A549 (cell line): ENCODE data around the gene RXFP3. TPM values are rescaled to one million over a fixed set of nuclear protein-coding genes. Genes with fewer than 3 reads are reported as not detected.

Source experiments
- ATAC-seq, 2 experiments: fragments of 200-7000 bp in 1 of 2; fragments of >200 bp in 1 of 2; cut with Nextera tagmentation in 1 of 2; cut with Tn5 transposase in 1 of 2; 3 replicates each; pipeline versions ENCODE4 v1.8.0 to v1.9.1; 2018 to 2020; ENCODE audit warnings: mild to moderate bottlenecking in 1 of 2, moderate library complexity in 1 of 2
- CTCF ChIA-PET: fragments of 300-600 bp; sonication (Branson Sonifier 250); formaldehyde crosslinking; extraction: SDS; loops from one replicate; lab custom pipeline; 2021; ENCODE audit warnings: antibody characterized with exemption, inconsistent platforms; lab: Yijun Ruan, JAX
- POLR2A ChIA-PET: fragments of 350-600 bp; formaldehyde crosslinking; extraction: SDS; loops from one replicate; lab custom pipeline; 2021; ENCODE audit warnings: antibody characterized with exemption, inconsistent platforms; lab: Yijun Ruan, JAX
- DNase-seq, 2 experiments: peaks; one replicate each; pipeline versions ENCODE4 v3.0.0 to v3.0.0-alpha.2; 2011 to 2016; ENCODE audit warnings: low read depth in 1 of 2, low spot score in 1 of 2
- FAIRE-seq: peaks from 2 replicates; lab custom pipeline; 2011; peaks lifted over from hg19 to GRCh38; lab: Jason Lieb, UNC
- H3K27ac ChIP-seq, 2 experiments: fragments of >200 bp; sonication (Bioruptor Twin); formaldehyde crosslinking; 3 replicates each; pipeline ENCODE4 v1.5.1; 2016 to 2017
- H3K4me1 ChIP-seq: fragments of >200 bp; sonication (Bioruptor Twin); formaldehyde crosslinking; 3 replicates; pipeline ENCODE4 v1.6.1; 2016
- H3K4me2 ChIP-seq: fragments of >200 bp; sonication (Bioruptor Twin); formaldehyde crosslinking; 3 replicates; pipeline ENCODE4 v1.6.1; 2016
- H3K4me3 ChIP-seq: fragments of >200 bp; sonication (Bioruptor Twin); formaldehyde crosslinking; 3 replicates; pipeline ENCODE4 v1.5.1; 2016
- H3K9me3 ChIP-seq: fragments of >200 bp; sonication (Bioruptor Twin); formaldehyde crosslinking; 3 replicates; pipeline ENCODE4 v1.6.1; 2016
- ATOH8 ChIP-seq: fragments of 250-450 bp; sonication (Bioruptor Pico); IDR thresholded peaks from 2 replicates; pipeline ENCODE4 v1.5.0; 2020; ENCODE audit warnings: low read depth, mild to moderate bottlenecking, moderate library complexity
- CBX2 ChIP-seq: fragments of 200-600 bp; sonication (generic); IDR thresholded peaks from 2 replicates; pipeline ENCODE4 v1.6.1; 2016; ENCODE audit warnings: low read depth, mild to moderate bottlenecking, borderline replicate concordance
- CHD2 ChIP-seq: fragments of 150-350 bp; IDR thresholded peaks from 2 replicates; pipeline ENCODE4 v1.6.1; 2014; ENCODE audit warnings: low read length; ENCODE audit not compliant: partially characterized antibody
- E2F6 ChIP-seq: IDR thresholded peaks from 2 replicates; pipeline ENCODE4 v1.6.1; 2012; ENCODE audit warnings: low read depth, borderline replicate concordance
- EHMT2 ChIP-seq: fragments of 200-600 bp; sonication (generic); IDR thresholded peaks from 2 replicates; pipeline ENCODE4 v1.6.1; 2016; ENCODE audit warnings: antibody characterized with exemption, low read depth, mild to moderate bottlenecking, moderate library complexity
- FOSL2 ChIP-seq, 2 experiments: fragments of 450-650 bp in 1 of 2; fragments of >200 bp in 1 of 2; sonication (Bioruptor Twin) in 1 of 2; formaldehyde crosslinking; IDR thresholded peaks; 2 replicates each; pipeline versions ENCODE4 v1.5.0 to v1.6.1; 2016 to 2020; ENCODE audit warnings: mild to moderate bottlenecking in 1 of 2, moderate library complexity in 1 of 2
- JUNB ChIP-seq: fragments of >200 bp; sonication (Bioruptor Twin); formaldehyde crosslinking; IDR thresholded peaks from 2 replicates; pipeline ENCODE4 v1.6.1; 2016
- KDM1A ChIP-seq: fragments of 200-600 bp; sonication (generic); IDR thresholded peaks from 2 replicates; pipeline ENCODE4 v1.6.1; 2016; ENCODE audit warnings: low read depth, mild to moderate bottlenecking
- KDM5A ChIP-seq: fragments of 200-600 bp; sonication (generic); IDR thresholded peaks from 2 replicates; pipeline ENCODE4 v1.6.1; 2016; ENCODE audit warnings: antibody characterized with exemption, mild to moderate bottlenecking
- MAFK ChIP-seq: fragments of 450-650 bp; IDR thresholded peaks from 2 replicates; pipeline ENCODE4 v1.6.1; 2014; ENCODE audit not compliant: partially characterized antibody
- NFE2L2 ChIP-seq: fragments of 150-350 bp; conservative IDR thresholded peaks from 2 replicates; pipeline ENCODE4 v1.6.1; 2014; ENCODE audit warnings: low read length
- NPAS2 ChIP-seq: fragments of 250-450 bp; sonication (Bioruptor Pico); IDR thresholded peaks from 2 replicates; pipeline ENCODE4 v1.8.0; 2022; ENCODE audit warnings: mild to moderate bottlenecking, moderate library complexity, borderline replicate concordance
- POLR2AphosphoS2 ChIP-seq: conservative IDR thresholded peaks from 2 replicates; pipeline ENCODE4 v1.6.1; 2012; ENCODE audit warnings: low read length, improper control_type of control experiment, inconsistent platforms
- RARB ChIP-seq: fragments of 250-450 bp; sonication (Bioruptor Pico); IDR thresholded peaks from 2 replicates; pipeline ENCODE4 v1.8.0; 2021; ENCODE audit warnings: mild to moderate bottlenecking, moderate library complexity
- REST ChIP-seq: fragments of 200-600 bp; sonication (generic); IDR thresholded peaks from 2 replicates; pipeline ENCODE4 v1.6.1; 2016; ENCODE audit warnings: antibody characterized with exemption, mild to moderate bottlenecking, moderate library complexity
- SMC3 ChIP-seq: fragments of >200 bp; sonication (Bioruptor Twin); formaldehyde crosslinking; IDR thresholded peaks from 3 replicates; pipeline ENCODE4 v1.6.1; 2018; ENCODE audit warnings: inconsistent platforms
- SREBF2 ChIP-seq: fragments of 450-650 bp; IDR thresholded peaks from 2 replicates; pipeline ENCODE4 v1.6.1; 2014; ENCODE audit warnings: mild to moderate bottlenecking, moderate library complexity
- USF2 ChIP-seq: fragments of 450-650 bp; IDR thresholded peaks from 2 replicates; pipeline ENCODE4 v1.6.1; 2014; ENCODE audit warnings: antibody characterized with exemption
- ZFP36 ChIP-seq: fragments of 450-650 bp; IDR thresholded peaks from 2 replicates; pipeline ENCODE4 v1.6.1; 2014; ENCODE audit warnings: borderline replicate concordance; ENCODE audit not compliant: partially characterized antibody
- WGBS: methylation state at CpG from one replicate; pipeline ENCODE4 v1.1.6; 2017; ENCODE audit errors: missing lambda C conversion rate; 5-methylcytosine and 5-hydroxymethylcytosine counted together
- polyA plus RNA-seq, 4 experiments: library from polyadenylated mRNA; depleted of rRNA in 3 of 4; stranded (reverse); fragments of >200 nt; fragmentation: RNase III in 1 of 4; extraction: RNeasy Plus Mini Kit Qiagen cat#74134 plus additional on column Dnase treatment in 1 of 4; gene quantifications; 2 replicates in 3 of 4; 3 replicates in 1 of 4; pipeline ENCODE4 v1.2.3, GENCODE V29; 2011 to 2017

The RXFP3 gene
- polyA plus RNA-seq, 2 of the 4 experiments (the other 2 are of a cell fraction): not detected

GRCh38 chr5:33933723-33934169 is 2.4 kb upstream of the RXFP3 start (continued):
- TF ChIP-seq REST: no peak
- no peak for TF ChIP-seq CBX2
- TF ChIP-seq ZFP36: no peak
- no peak for TF ChIP-seq JUNB
- TF ChIP-seq, all 56 proteins: peak for 0

- no peak for FAIRE-seq
Observed at GRCh38 chr5:33934176-33934575, 2.0 kb upstream of the RXFP3 start.

GRCh38 chr5:33936004-33936380 is 194 bp upstream of the RXFP3 start:
- ChIA-PET POLR2A (no interaction called here), CTCF (interaction anchor here (1.0 to 3.1 kb wide), 15 partner anchors 8 to 466 kb away, joined by 3 to 21 read pairs (median 8); partner anchors contain the start of gene ADAMTS12)
- no peak for FAIRE-seq
- WGBS: 30% methylated on average over 27 of the region's 30 CpGs
- H3K4me2 ChIP-seq: peak overlapping the region; percentile 45
- H3K27ac ChIP-seq: no peak overlapping the region
- H3K4me1 ChIP-seq: peaks cover 9% of the 10 kb centered on the region; the same call in 2 of the 3 replicates
- no peaks in the 10 kb centered on the region for H3K9me3 ChIP-seq
- peak; percentile 53 to 79; a peak in 3 of 6 replicates for ATAC-seq
- H3K4me3 ChIP-seq: no peak overlapping the region
- DNase-seq: peak; percentile 12 to 20
- TF ChIP-seq MAFK (no peak), REST (peak; percentile 92)

More at GRCh38 chr5:33934176-33934575, 2.0 kb upstream of the RXFP3 start:
- Histone ChIP-seq H3K27ac (peak overlapping the region in 1 of 2 experiments; percentile 16; a peak in 1 of 6 replicates), H3K4me3 (no peak overlapping the region), H3K4me1 (peaks cover 9% of the 10 kb centered on the region; the same call in 2 of the 3 replicates), H3K4me2 (no peak overlapping the region), H3K9me3 (no peaks in the 10 kb centered on the region)
- TF ChIP-seq FOSL2 (IDR thresholded peaks at IDR 0.05) (0 out of 2 replicates have a peak, but pooled peaks have one; percentile 31), FOSL2 (CRISPR knock-in tag; IDR thresholded peaks at IDR 0.05) (no peak; the same call in 1 of the 2 replicates), POLR2AphosphoS2 (no peak), SMC3 (no peak), RARB (CRISPR knock-in tag) (no peak), KDM5A (no peak)
- peak in 1 of 2 experiments; percentile 39; a peak in 2 of 6 replicates for ATAC-seq
- ChIA-PET CTCF (interaction anchor here (0.8 to 3.1 kb wide), 34 partner anchors 9 to 1049 kb away, joined by 3 to 21 read pairs (median 5); partner anchors contain the start of gene ADAMTS12), POLR2A (no interaction called here)
- 0% methylated on average over 1 of the region's 1 CpG for WGBS
- DNase-seq: no peak

- no peak for ATAC-seq
- TF ChIP-seq NFE2L2 (no peak), SREBF2 (no peak), EHMT2 (no peak), E2F6 (no peak), CHD2 (no peak), USF2 (no peak), ATOH8 (no peak), JUNB (no peak), NPAS2 (CRISPR knock-in tag) (no peak), KDM1A (no peak), CBX2 (no peak)
Observed at GRCh38 chr5:33937017-33937706, 976 bp downstream of the RXFP3 start.

More at GRCh38 chr5:33937017-33937706, 976 bp downstream of the RXFP3 start:
- H3K9me3 ChIP-seq: no peaks in the 10 kb centered on the region
- CTCF ChIA-PET: no interaction called here
- no peak for DNase-seq
- no peak overlapping the region for H3K4me3 ChIP-seq
- 74% methylated on average over 49 of the region's 54 CpGs for WGBS
- POLR2A ChIA-PET: no interaction called here
- peaks cover 9% of the 10 kb centered on the region; the same call in 2 of the 3 replicates for H3K4me1 ChIP-seq
- no peak overlapping the region for H3K4me2 ChIP-seq
- no peak overlapping the region for H3K27ac ChIP-seq
- no peak for FAIRE-seq
